GM23248 (cell line): Measurements from ENCODE around the gene NDUFS7. TPM values are rescaled to one million over a fixed set of nuclear protein-coding genes. Genes with fewer than 3 reads are reported as not detected.

Experiments used
- DNase-seq: peaks from one replicate; pipeline ENCODE4 v3.0.0-alpha.2; 2015
- H2AFZ ChIP-seq: fragments of 200-600 bp; sonication (generic); 2 replicates; pipeline ENCODE4 v1.6.1; 2016; ENCODE audit warnings: antibody characterized with exemption
- H3F3A ChIP-seq: fragments of 200-600 bp; sonication (generic); 2 replicates; pipeline ENCODE4 v1.6.1; 2016; ENCODE audit warnings: mild to moderate bottlenecking, antibody characterized with exemption, mixed run types; ENCODE audit not compliant: insufficient read depth
- H3K27ac ChIP-seq: fragments of 200-600 bp; sonication (generic); 2 replicates; pipeline ENCODE4 v1.5.1; 2016; ENCODE audit warnings: mild to moderate bottlenecking
- H3K27me3 ChIP-seq: fragments of 200-600 bp; sonication (generic); replicated peaks from 2 replicates; pipeline ENCODE4 v1.6.1; 2016; ENCODE audit warnings: mild to moderate bottlenecking; ENCODE audit not compliant: insufficient read depth
- H3K36me3 ChIP-seq: fragments of 200-600 bp; sonication (generic); 2 replicates; pipeline ENCODE4 v1.6.1; 2016; ENCODE audit warnings: low read depth, mild to moderate bottlenecking
- H3K4me1 ChIP-seq: fragments of 200-600 bp; sonication (generic); 2 replicates; pipeline ENCODE4 v1.6.1; 2016; ENCODE audit warnings: mild to moderate bottlenecking; ENCODE audit not compliant: insufficient read depth
- H3K4me2 ChIP-seq: fragments of 200-600 bp; sonication (generic); one replicate; pipeline ENCODE4 v1.6.1; 2016; ENCODE audit warnings: mild to moderate bottlenecking; ENCODE audit not compliant: unreplicated experiment
- H3K4me3 ChIP-seq: fragments of 200-600 bp; sonication (generic); 2 replicates; pipeline ENCODE4 v1.5.1; 2016; ENCODE audit warnings: mild to moderate bottlenecking
- H3K79me2 ChIP-seq: fragments of 200-600 bp; sonication (generic); 2 replicates; pipeline ENCODE4 v1.6.1; 2016; ENCODE audit warnings: mild to moderate bottlenecking; ENCODE audit not compliant: insufficient read depth
- H3K9ac ChIP-seq: fragments of 200-600 bp; sonication (generic); 2 replicates; pipeline ENCODE4 v1.6.1; 2016; ENCODE audit warnings: mild to moderate bottlenecking
- H3K9me2 ChIP-seq: fragments of 200-600 bp; sonication (generic); 2 replicates; pipeline ENCODE4 v1.6.1; 2016; ENCODE audit warnings: mixed run types, mild to moderate bottlenecking, moderate library complexity; ENCODE audit not compliant: insufficient read depth
- H3K9me3 ChIP-seq: fragments of 200-600 bp; sonication (generic); one replicate; pipeline ENCODE4 v1.6.1; 2017; ENCODE audit warnings: low read depth
- H4K20me1 ChIP-seq: fragments of 200-600 bp; sonication (generic); 2 replicates; pipeline ENCODE4 v1.6.0; 2016; ENCODE audit not compliant: insufficient read depth
- EZH2 ChIP-seq: fragments of 200-600 bp; sonication (generic); IDR thresholded peaks from 2 replicates; pipeline ENCODE4 v1.6.1; 2018; ENCODE audit warnings: antibody characterized with exemption, mild to moderate bottlenecking; ENCODE audit not compliant: insufficient read depth, poor library complexity, severe bottlenecking
- EZH2phosphoT487 ChIP-seq: fragments of 200-600 bp; sonication (generic); IDR thresholded peaks from 2 replicates; pipeline ENCODE4 v1.6.1; 2018; ENCODE audit warnings: antibody characterized with exemption, moderate library complexity, mild to moderate bottlenecking, low read depth; ENCODE audit not compliant: insufficient read depth
- WGBS, 2 experiments: methylation state at CpG; one replicate each; pipeline ENCODE4 v1.1.6; 2015 to 2017; ENCODE audit warnings: low lambda C conversion rate in 2 of 2, low coverage in 1 of 2; ENCODE audit errors: missing lambda C conversion rate in 2 of 2; 5-methylcytosine and 5-hydroxymethylcytosine counted together
- in situ Hi-C: fragments of 300-500 bp; cut with MboI; formaldehyde crosslinking; loops from 2 replicates; pipeline ENCODE4 v1.15.0; 2020
- polyA plus RNA-seq: library from polyadenylated mRNA; unstranded; fragments of >200 nt; fragmentation: Nextera tagmentation; extraction: Ambion mirVana; gene quantifications from 2 replicates; pipeline ENCODE4 v1.2.1, GENCODE V29; 2016
- total RNA-seq: library from RNA; depleted of rRNA; stranded (reverse); fragments of >200 nt; shearing (Covaris generic); gene quantifications from 2 replicates; pipeline ENCODE4 v1.2.3, GENCODE V29; 2014

NDUFS7 gene
- total and polyA plus RNA-seq, 2 experiments from 2014 or later = 67.1 to 173 TPM

GRCh38 chr19:1382250-1382649 is 1.5 kb upstream of the NDUFS7 start:
- in situ Hi-C loops = no loop called here
- Histone ChIP-seq H3K4me2 (no peak overlapping the region), H3K9ac (no peak overlapping the region), H2AFZ (no peak overlapping the region), H3K27ac (no peak overlapping the region), H3K79me2 (peaks cover 33% of the 10 kb centered on the region), H3K4me3 (no peak overlapping the region), H3K27me3 (no peaks in the 10 kb centered on the region), H4K20me1 (no peaks in the 10 kb centered on the region), H3K9me2 (no peaks in the 10 kb centered on the region), H3K4me1 (no peaks in the 10 kb centered on the region), H3K9me3 (no peaks in the 10 kb centered on the region), H3K36me3 (no peaks in the 10 kb centered on the region), H3F3A (peaks cover 16% of the 10 kb centered on the region)
- no peak for DNase-seq
- no peak for TF ChIP-seq EZH2
- TF ChIP-seq EZH2phosphoT487 = no peak
- WGBS, 2 experiments = 66 to 74% methylated on average over 3 of the region's 3 CpGs

- no peaks in the 10 kb centered on the region for H3K4me1 ChIP-seq
- H3K9me2 ChIP-seq = no peaks in the 10 kb centered on the region
- no peaks in the 10 kb centered on the region for H3K9me3 ChIP-seq
- H3K4me2 ChIP-seq = no peak overlapping the region
- H4K20me1 ChIP-seq = no peaks in the 10 kb centered on the region
- WGBS, 2 experiments = 5 to 7% methylated on average over 9 of the region's 9 CpGs
- H3K27ac ChIP-seq = no peak overlapping the region
- no peak overlapping the region for H3K9ac ChIP-seq
- H2AFZ ChIP-seq = no peak overlapping the region
- TF ChIP-seq EZH2 (no peak), EZH2phosphoT487 (no peak)
- no peak for DNase-seq
- H3K27me3 ChIP-seq = no peaks in the 10 kb centered on the region
- no peaks in the 10 kb centered on the region for H3K36me3 ChIP-seq
- H3K4me3 ChIP-seq = no peak overlapping the region
- in situ Hi-C loops = no loop called here
- peaks cover 16% of the 10 kb centered on the region for H3F3A ChIP-seq
- H3K79me2 ChIP-seq = peaks cover 36% of the 10 kb centered on the region
These were observed 743 bp upstream of the NDUFS7 start for GRCh38 chr19:1383017-1383311.

- H3K27me3 ChIP-seq = no peaks in the 10 kb centered on the region
- no peaks in the 10 kb centered on the region for H3K9me3 ChIP-seq
- peak overlapping the region; percentile 61 for H3K27ac ChIP-seq
- peak overlapping the region; percentile 88 for H3K4me3 ChIP-seq
- peak overlapping the region; percentile 87 for H3K4me2 ChIP-seq
- no peaks in the 10 kb centered on the region for H3K9me2 ChIP-seq
- peak; percentile 17 for DNase-seq
- no peaks in the 10 kb centered on the region for H3K4me1 ChIP-seq
- peaks cover 16% of the 10 kb centered on the region for H3F3A ChIP-seq
- H2AFZ ChIP-seq = peak overlapping the region; percentile 78
- no peaks in the 10 kb centered on the region for H4K20me1 ChIP-seq
- TF ChIP-seq EZH2 (no peak), EZH2phosphoT487 (no peak)
- H3K9ac ChIP-seq = peak overlapping the region; percentile 82
- H3K79me2 ChIP-seq = peaks cover 36% of the 10 kb centered on the region
- in situ Hi-C loops = no loop called here
- H3K36me3 ChIP-seq = no peaks in the 10 kb centered on the region; the same call in 1 of the 2 replicates
- WGBS, 2 experiments = 0 to 1% methylated on average over 15 to 17 of the region's 23 CpGs
These were observed 367 bp downstream of the NDUFS7 start for GRCh38 chr19:1384085-1384462.

DNA sequence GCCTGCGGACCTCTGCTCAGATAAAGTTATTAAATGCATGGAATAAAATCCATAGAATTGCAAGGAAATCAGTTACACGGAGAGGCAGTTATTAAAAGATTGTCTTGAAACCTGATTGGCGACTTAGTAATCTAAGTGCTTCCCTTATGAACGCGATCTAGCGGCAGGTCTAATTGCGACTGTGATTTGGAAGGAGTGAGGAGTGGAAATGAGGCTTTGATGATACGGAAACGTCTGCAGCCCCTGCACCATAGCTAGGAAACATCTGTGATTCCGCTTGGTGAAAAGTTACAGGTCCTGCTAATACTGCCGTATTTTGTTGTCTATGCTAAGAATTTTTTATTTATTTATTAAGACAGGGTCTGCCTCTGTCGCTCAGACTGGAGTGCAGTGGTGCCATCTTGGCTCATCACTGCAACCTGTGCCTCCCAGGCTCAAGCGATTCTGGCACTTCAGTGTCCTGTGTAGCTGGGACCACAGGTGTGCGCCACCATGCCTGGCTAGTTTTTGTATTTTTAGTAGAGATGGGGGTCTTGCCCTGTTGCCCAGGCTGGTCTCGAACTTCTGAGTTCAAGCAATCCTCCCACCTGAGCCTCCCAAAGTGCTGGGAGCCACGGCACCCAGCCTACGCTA is 887 bp downstream of the NDUFS7 start:
- peaks cover 36% of the 10 kb centered on the region for H3K79me2 ChIP-seq

More for the DNA sequence above, 887 bp downstream of the NDUFS7 start:
- Histone ChIP-seq H2AFZ (peak overlapping the region; percentile 78), H3K36me3 (no peaks in the 10 kb centered on the region; the same call in 1 of the 2 replicates), H3K27ac (no peak overlapping the region), H3K9ac (peak overlapping the region; percentile 82), H4K20me1 (no peaks in the 10 kb centered on the region), H3K4me2 (peak overlapping the region; percentile 87), H3K27me3 (no peaks in the 10 kb centered on the region), H3F3A (peaks cover 16% of the 10 kb centered on the region), H3K4me1 (no peaks in the 10 kb centered on the region), H3K4me3 (peak overlapping the region; percentile 88), H3K9me2 (no peaks in the 10 kb centered on the region), H3K9me3 (no peaks in the 10 kb centered on the region)
- TF ChIP-seq EZH2phosphoT487 (no peak), EZH2 (no peak)
- WGBS, 2 experiments = 39 to 41% methylated on average over 17 of the region's 17 CpGs
- peak; percentile 33 for DNase-seq
- in situ Hi-C loops = no loop called here
